Middle frontal gyrus (tissue), 1 donor: ENCODE data around the gene SMU1.
"Not testable (repeated sequence)": the region's sequence is repeated elsewhere in the genome, so short reads cannot be mapped to it uniquely, and the experiment has no call there.

Experiments used
- DNase-seq: peaks from one replicate; pipeline ENCODE4 v3.0.0-alpha.2; 2015; ENCODE audit warnings: low spot score; ENCODE audit errors: extremely low spot score

SMU1 gene

GRCh38 chr9:33105959-33106358 is 29.5 kb upstream of the SMU1 start:
- no peak for DNase-seq

GRCh38 chr9:33105504-33105903 is 29.0 kb upstream of the SMU1 start:
- no peak for DNase-seq

- no peak for DNase-seq
These were observed 27.9 kb upstream of the SMU1 start for GRCh38 chr9:33104401-33104800.

GRCh38 chr9:33103501-33104281 is 27.2 kb upstream of the SMU1 start:
- no peak for DNase-seq

- no peak for DNase-seq
These were observed 26.2 kb upstream of the SMU1 start for GRCh38 chr9:33102551-33103210.

- DNase-seq = no peak
These were observed 24.9 kb upstream of the SMU1 start for GRCh38 chr9:33101104-33101951.

- DNase-seq = no peak
These were observed 23.3 kb upstream of the SMU1 start for GRCh38 chr9:33099754-33100153.

- no peak for DNase-seq
These were observed 20.7 kb upstream of the SMU1 start for GRCh38 chr9:33097192-33097591.

- no peak for DNase-seq
These were observed 16.2 kb upstream of the SMU1 start for GRCh38 chr9:33092634-33093033.

- DNase-seq = not testable (repeated sequence)
These were observed 9.2 kb upstream of the SMU1 start for GRCh38 chr9:33085672-33086071.

- DNase-seq = no peak
These were observed 6.3 kb upstream of the SMU1 start for GRCh38 chr9:33082538-33083326.

- DNase-seq = no peak
These were observed 5.7 kb upstream of the SMU1 start for GRCh38 chr9:33082128-33082527.

GRCh38 chr9:33081128-33081851 is 4.8 kb upstream of the SMU1 start:
- DNase-seq = peak; percentile 27

GRCh38 chr9:33080534-33080933 is 4.1 kb upstream of the SMU1 start:
- DNase-seq = no peak

GRCh38 chr9:33068991-33069390 is 7.5 kb downstream of the SMU1 start:
- no peak for DNase-seq

- DNase-seq = no peak
These were observed 11.1 kb downstream of the SMU1 start for GRCh38 chr9:33065157-33066076.

GRCh38 chr9:33051144-33051543 is 25.3 kb downstream of the SMU1 start:
- DNase-seq = no peak

GRCh38 chr9:33049680-33050361 is 26.7 kb downstream of the SMU1 start:
- DNase-seq = no peak

- DNase-seq = no peak
These were observed 28.4 kb downstream of the SMU1 start for GRCh38 chr9:33048054-33048465.
